WERI-Rb-1 (cell line): ENCODE measurements around the gene KRCC1.
A peak's percentile ranks its signal among the peaks of the same experiment; 100 is the strongest.
"Not testable (repeated sequence)": the region's sequence is repeated elsewhere in the genome, so short reads cannot be mapped to it uniquely, and the experiment has no call there.

ENCODE experiments used
- DNase-seq: peaks from one replicate; pipeline ENCODE4 v3.0.0-alpha.2; 2020
- H3K27ac ChIP-seq: fragments of 250-450 bp; sonication (Bioruptor Pico); 2 replicates; pipeline ENCODE4 v1.5.1; 2020; ENCODE audit warnings: mild to moderate bottlenecking, moderate library complexity
- H3K27me3 ChIP-seq: fragments of 250-450 bp; sonication (Bioruptor Pico); 2 replicates; pipeline ENCODE4 v1.5.1; 2021; ENCODE audit warnings: mild to moderate bottlenecking, low read depth, moderate library complexity; ENCODE audit not compliant: insufficient read depth, severe bottlenecking
- H3K36me3 ChIP-seq: fragments of 250-450 bp; sonication (Bioruptor Pico); 2 replicates; pipeline ENCODE4 v1.5.1; 2020; ENCODE audit warnings: mild to moderate bottlenecking, moderate library complexity
- H3K4me3 ChIP-seq: 2 replicates; pipeline ENCODE4 v1.5.1; 2011; ENCODE audit warnings: low read depth, mild to moderate bottlenecking, control low read depth, low read length
- H3K9me3 ChIP-seq: fragments of 250-450 bp; sonication (Bioruptor Pico); 2 replicates; pipeline ENCODE4 v1.5.1; 2021; ENCODE audit warnings: mild to moderate bottlenecking, moderate library complexity; ENCODE audit not compliant: severe bottlenecking
- CTCF ChIP-seq: IDR thresholded peaks from 2 replicates; pipeline ENCODE4 v1.5.1; 2011; ENCODE audit warnings: low read depth, mild to moderate bottlenecking, control low read depth, inconsistent platforms, low read length

KRCC1 gene

GRCh38 chr2:88051792-88052191 lies 3.8 kb downstream of the KRCC1 start:
- no peak for TF ChIP-seq CTCF
- no peaks in the 10 kb centered on the region for H3K9me3 ChIP-seq
- H3K4me3 ChIP-seq = no peak overlapping the region
- DNase-seq = no peak
- H3K36me3 ChIP-seq = 0 out of 2 replicates have a peak, but pooled peaks cover 6% of the 10 kb centered on the region
- no peaks in the 10 kb centered on the region for H3K27me3 ChIP-seq
- H3K27ac ChIP-seq = no peak overlapping the region

- H3K4me3 ChIP-seq = no peak overlapping the region
- H3K27me3 ChIP-seq = no peaks in the 10 kb centered on the region
- no peak for TF ChIP-seq CTCF
- no peak overlapping the region for H3K27ac ChIP-seq
- H3K9me3 ChIP-seq = no peaks in the 10 kb centered on the region
- H3K36me3 ChIP-seq = 0 out of 2 replicates have a peak, but pooled peaks cover 6% of the 10 kb centered on the region
- no peak for DNase-seq
These were observed 6.0 kb downstream of the KRCC1 start for GRCh38 chr2:88049622-88050021.

- Histone ChIP-seq H3K27ac (no peak overlapping the region), H3K9me3 (no peaks in the 10 kb centered on the region), H3K27me3 (no peaks in the 10 kb centered on the region), H3K4me3 (no peak overlapping the region), H3K36me3 (no peaks in the 10 kb centered on the region)
- TF ChIP-seq CTCF = no peak
- no peak for DNase-seq
These were observed 7.0 kb downstream of the KRCC1 start for GRCh38 chr2:88048541-88048940.

- H3K27me3 ChIP-seq, H3K9me3 ChIP-seq, H3K4me3 ChIP-seq, H3K36me3 ChIP-seq, H3K27ac ChIP-seq, DNase-seq: not testable (repeated sequence)
These were observed 10.0 kb downstream of the KRCC1 start for GRCh38 chr2:88045561-88045960.

- no peak for TF ChIP-seq CTCF
- no peak overlapping the region for H3K4me3 ChIP-seq
- H3K27me3 ChIP-seq = no peaks in the 10 kb centered on the region
- H3K27ac ChIP-seq = no peak overlapping the region
- H3K9me3 ChIP-seq = no peaks in the 10 kb centered on the region
- H3K36me3 ChIP-seq = no peaks in the 10 kb centered on the region
- DNase-seq = no peak
These were observed 13.1 kb downstream of the KRCC1 start for GRCh38 chr2:88042476-88042875.

GRCh38 chr2:88038263-88039105 lies 17.1 kb downstream of the KRCC1 start:
- Histone ChIP-seq H3K4me3 (no peak overlapping the region), H3K9me3 (no peaks in the 10 kb centered on the region), H3K36me3 (no peaks in the 10 kb centered on the region), H3K27me3 (no peaks in the 10 kb centered on the region), H3K27ac (peak overlapping the region; percentile 68)
- DNase-seq = peak; percentile 54
- no peak for TF ChIP-seq CTCF
